Caco-2 (cell line): ENCODE data around the gene NFE2L2. TPM values are rescaled to one million over a fixed set of nuclear protein-coding genes. Genes with fewer than 3 reads are reported as not detected.

Experiments
- BruUV-seq: library from RNA; stranded (reverse); fragments of 400-500 nt; replicated peaks from 2 replicates; lab custom pipeline; 2021; lab: Mats Ljungman, UMichigan
- CTCF ChIA-PET: fragments of 300-600 bp; sonication (Branson Sonifier 250); formaldehyde crosslinking; loops from one replicate; lab custom pipeline; 2022; ENCODE audit warnings: antibody characterized with exemption; lab: Charles Lee
- POLR2A ChIA-PET: fragments of 300-600 bp; sonication (Branson Sonifier 250); formaldehyde crosslinking; loops from one replicate; lab custom pipeline; 2022; ENCODE audit warnings: antibody characterized with exemption; lab: Charles Lee
- DNase-seq, 2 experiments: peaks; one replicate each; pipeline versions ENCODE4 v3.0.0 to v3.0.0-alpha.2; 2020 to 2022
- H3K27me3 ChIP-seq: replicated peaks from 2 replicates; pipeline ENCODE4 v1.6.0; 2011; ENCODE audit warnings: low read length; ENCODE audit not compliant: control insufficient read depth, insufficient read depth
- H3K36me3 ChIP-seq: 2 replicates; pipeline ENCODE4 v1.5.1; 2011; ENCODE audit warnings: low read length; ENCODE audit not compliant: control insufficient read depth, insufficient read depth
- H3K4me1 ChIP-seq: fragments of 250-450 bp; sonication (Bioruptor Pico); 2 replicates; pipeline ENCODE4 v1.5.1; 2020; ENCODE audit warnings: mild to moderate bottlenecking
- H3K4me3 ChIP-seq: 2 replicates; pipeline ENCODE4 v1.5.1; 2011; ENCODE audit warnings: low read depth, mild to moderate bottlenecking, control low read depth, low read length
- H3K9me3 ChIP-seq: fragments of 250-450 bp; sonication (Bioruptor Pico); 2 replicates; pipeline ENCODE4 v1.5.1; 2020; ENCODE audit warnings: mild to moderate bottlenecking, moderate library complexity
- H3K27ac Mint-ChIP-seq: one replicate; pipeline ENCODE4 v1.8.0; 2022; ENCODE audit warnings: mixed read lengths; ENCODE audit not compliant: unreplicated experiment
- H3K27me3 Mint-ChIP-seq: one replicate; pipeline ENCODE4 v1.8.0; 2022; ENCODE audit warnings: mixed read lengths; ENCODE audit not compliant: insufficient read depth, unreplicated experiment
- H3K36me3 Mint-ChIP-seq: one replicate; pipeline ENCODE4 v1.8.0; 2022; ENCODE audit warnings: mild to moderate bottlenecking, mixed read lengths; ENCODE audit not compliant: insufficient read depth, unreplicated experiment
- H3K4me1 Mint-ChIP-seq: one replicate; pipeline ENCODE4 v1.8.0; 2022; ENCODE audit warnings: low read depth, mixed read lengths; ENCODE audit not compliant: unreplicated experiment
- H3K4me3 Mint-ChIP-seq: one replicate; pipeline ENCODE4 v1.8.0; 2022; ENCODE audit warnings: mild to moderate bottlenecking, moderate library complexity, mixed read lengths; ENCODE audit not compliant: unreplicated experiment
- H3K9me3 Mint-ChIP-seq: one replicate; pipeline ENCODE4 v1.8.0; 2022; ENCODE audit warnings: mixed read lengths; ENCODE audit not compliant: unreplicated experiment
- intact Hi-C: fragments of 100-400 bp; cut with micrococcal nuclease; formaldehyde crosslinking; loops from one replicate; pipeline ENCODE4 v1.10.0; 2022; ENCODE audit not compliant: unreplicated experiment
- total RNA-seq: library from RNA; stranded (reverse); gene quantifications from 2 replicates; pipeline ENCODE4 v1.2.3, GENCODE V29; 2022
- TF ChIP-seq, protein P1 (sequence below), 2 experiments: fragments of 200-600 bp in 1 of 2; IDR thresholded peaks; 1 replicate in 1 of 2; 2 replicates in 1 of 2; pipeline versions ENCODE4 v1.5.1 to v1.8.0; 2011 to 2022; ENCODE audit warnings: antibody characterized with exemption in 1 of 2, control low read depth in 1 of 2, inconsistent platforms in 1 of 2, low read depth in 1 of 2, low read length in 1 of 2, mild to moderate bottlenecking in 1 of 2, moderate library complexity in 1 of 2; ENCODE audit not compliant: insufficient read depth in 1 of 2, severe bottlenecking in 1 of 2, unreplicated experiment in 1 of 2

Gene NFE2L2
- total RNA-seq, 1 experiment from 2014 or later, result 75.7 TPM

DNA sequence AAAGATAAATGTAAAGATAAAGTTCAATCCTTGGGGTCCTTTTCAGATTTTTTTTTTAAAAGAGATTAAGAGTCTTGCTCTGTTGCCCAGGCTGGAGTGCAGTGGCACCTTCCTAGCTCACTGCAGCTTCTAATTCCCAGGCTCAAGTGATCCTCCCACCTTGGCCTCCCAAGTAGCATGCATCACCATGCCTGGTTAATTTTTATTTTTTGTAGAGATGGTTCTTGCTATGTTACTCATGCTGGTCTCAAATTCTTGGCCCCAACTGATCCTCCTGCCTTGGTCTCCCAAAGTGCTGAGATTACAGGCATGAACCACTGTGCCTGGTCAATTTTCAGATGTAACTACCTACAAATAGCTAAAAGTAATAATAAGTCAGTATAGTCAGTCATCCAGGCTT lies 21.1 kb downstream of the NFE2L2 start:
- ChIA-PET CTCF (no interaction called here), POLR2A (no interaction called here)
- DNase-seq, result no peak
- Histone ChIP-seq H3K36me3 (no peaks in the 10 kb centered on the region), H3K9me3 (no peaks in the 10 kb centered on the region), H3K27me3 (no peaks in the 10 kb centered on the region), H3K4me1 (peaks cover 39% of the 10 kb centered on the region), H3K4me3 (no peak overlapping the region)
- Mint-ChIP-seq H3K27me3 (no peaks in the 10 kb centered on the region), H3K4me3 (peak overlapping the region; percentile 62), H3K4me1 (peaks cover 36% of the 10 kb centered on the region), H3K9me3 (no peaks in the 10 kb centered on the region), H3K36me3 (peaks cover 58% of the 10 kb centered on the region), H3K27ac (peak overlapping the region; percentile 91)
- intact Hi-C loops, result no loop called here
- no TSS peak for BruUV-seq
- TF ChIP-seq, protein P1, sequence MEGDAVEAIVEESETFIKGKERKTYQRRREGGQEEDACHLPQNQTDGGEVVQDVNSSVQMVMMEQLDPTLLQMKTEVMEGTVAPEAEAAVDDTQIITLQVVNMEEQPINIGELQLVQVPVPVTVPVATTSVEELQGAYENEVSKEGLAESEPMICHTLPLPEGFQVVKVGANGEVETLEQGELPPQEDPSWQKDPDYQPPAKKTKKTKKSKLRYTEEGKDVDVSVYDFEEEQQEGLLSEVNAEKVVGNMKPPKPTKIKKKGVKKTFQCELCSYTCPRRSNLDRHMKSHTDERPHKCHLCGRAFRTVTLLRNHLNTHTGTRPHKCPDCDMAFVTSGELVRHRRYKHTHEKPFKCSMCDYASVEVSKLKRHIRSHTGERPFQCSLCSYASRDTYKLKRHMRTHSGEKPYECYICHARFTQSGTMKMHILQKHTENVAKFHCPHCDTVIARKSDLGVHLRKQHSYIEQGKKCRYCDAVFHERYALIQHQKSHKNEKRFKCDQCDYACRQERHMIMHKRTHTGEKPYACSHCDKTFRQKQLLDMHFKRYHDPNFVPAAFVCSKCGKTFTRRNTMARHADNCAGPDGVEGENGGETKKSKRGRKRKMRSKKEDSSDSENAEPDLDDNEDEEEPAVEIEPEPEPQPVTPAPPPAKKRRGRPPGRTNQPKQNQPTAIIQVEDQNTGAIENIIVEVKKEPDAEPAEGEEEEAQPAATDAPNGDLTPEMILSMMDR (IDR thresholded peaks at IDR 0.05; ENCODE audit: insufficient read depth in 1 of 2, low read depth in 1 of 2, low read length in 1 of 2, severe bottlenecking in 1 of 2, unreplicated experiment in 1 of 2), result no peak

DNA sequence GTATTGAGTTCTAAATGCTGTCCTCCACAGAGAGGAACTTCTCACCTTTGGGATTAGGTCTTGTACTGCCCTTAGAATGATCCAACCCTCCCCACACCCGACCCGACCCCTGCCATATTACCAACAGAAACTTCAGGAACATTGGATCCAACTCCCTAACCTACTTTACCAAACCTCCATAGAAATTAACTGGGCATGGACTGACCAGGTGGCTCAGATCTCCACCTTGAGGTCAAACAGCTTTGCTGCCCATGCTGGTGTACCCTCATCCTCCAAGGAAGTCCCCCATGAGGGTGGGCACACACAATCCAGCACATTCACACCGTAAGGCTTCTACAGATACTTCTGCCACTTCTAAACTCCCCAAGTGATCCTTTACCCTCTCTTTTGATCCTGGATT lies 21.5 kb downstream of the NFE2L2 start:
- CTCF ChIA-PET, result no interaction called here
- Mint-ChIP-seq H3K9me3 (no peaks in the 10 kb centered on the region), H3K27me3 (no peaks in the 10 kb centered on the region), H3K27ac (peak overlapping the region; percentile 91), H3K36me3 (peaks cover 56% of the 10 kb centered on the region), H3K4me3 (peak overlapping the region; percentile 62), H3K4me1 (peaks cover 36% of the 10 kb centered on the region)
- TF ChIP-seq, protein P1 (IDR thresholded peaks at IDR 0.05; ENCODE audit: insufficient read depth in 1 of 2, low read depth in 1 of 2, low read length in 1 of 2, severe bottlenecking in 1 of 2, unreplicated experiment in 1 of 2), result no peak
- Histone ChIP-seq H3K27me3 (no peaks in the 10 kb centered on the region), H3K4me3 (no peak overlapping the region), H3K36me3 (no peaks in the 10 kb centered on the region), H3K9me3 (no peaks in the 10 kb centered on the region), H3K4me1 (peaks cover 43% of the 10 kb centered on the region)
- POLR2A ChIA-PET, result no interaction called here
- BruUV-seq, result no TSS peak
- intact Hi-C loops, result no loop called here
- DNase-seq, result no peak

DNA sequence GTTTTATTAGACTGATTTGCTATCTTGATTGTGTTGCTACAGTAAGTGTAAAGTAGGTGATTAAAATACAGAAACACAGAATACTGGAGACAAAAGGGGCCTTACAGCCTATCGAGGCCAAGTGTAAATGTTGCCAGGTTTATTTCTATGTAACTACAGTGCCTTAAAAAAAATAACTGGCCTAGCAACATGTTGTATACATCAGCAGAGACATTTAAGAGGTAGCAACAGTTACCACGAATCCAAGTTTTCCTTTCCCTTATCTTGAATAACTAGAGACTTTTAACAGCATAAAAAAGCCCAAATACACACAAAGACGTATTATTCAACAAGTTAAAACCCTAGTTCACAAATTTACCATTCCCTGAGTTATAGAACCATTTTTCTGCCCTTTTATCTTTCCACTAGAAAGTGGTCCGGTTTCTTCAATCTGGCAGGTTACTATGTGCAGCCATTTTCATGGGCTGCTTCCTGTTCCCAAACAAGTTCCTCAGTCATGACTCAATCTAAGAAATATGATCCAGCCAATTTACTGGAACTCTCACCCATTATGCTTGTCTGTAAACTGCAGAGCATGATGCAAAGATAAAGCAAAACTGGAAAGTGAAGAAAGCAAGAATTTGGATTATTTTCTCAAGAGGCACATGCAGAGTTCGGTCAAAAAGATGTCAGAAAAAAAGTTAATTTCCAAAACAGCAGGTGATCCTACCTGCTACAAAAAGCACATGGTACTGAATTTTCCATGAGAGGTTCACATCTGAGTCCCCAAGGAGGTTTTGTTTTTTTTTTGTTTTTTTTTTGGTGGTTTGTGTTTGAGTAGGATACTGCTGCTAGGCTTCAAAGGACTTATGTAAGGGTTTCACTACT lies 22.2 kb downstream of the NFE2L2 start:
- peaks cover 49% of the 10 kb centered on the region for H3K36me3 Mint-ChIP-seq

More for the DNA sequence above, 22.2 kb downstream of the NFE2L2 start:
- DNase-seq, result peak in 1 of 2 experiments; percentile 52
- POLR2A ChIA-PET, result no interaction called here
- Mint-ChIP-seq H3K4me3 (peak overlapping the region; percentile 62), H3K27me3 (no peaks in the 10 kb centered on the region), H3K4me1 (peaks cover 36% of the 10 kb centered on the region), H3K9me3 (no peaks in the 10 kb centered on the region), H3K27ac (peak overlapping the region; percentile 91)
- peaks cover 47% of the 10 kb centered on the region for H3K4me1 ChIP-seq
- no peak overlapping the region for H3K4me3 ChIP-seq
- BruUV-seq, result TSS peak; percentile 13
- intact Hi-C loops, result loop anchor here (1.0 kb wide), 1 partner anchor 21 kb away; no protein-coding TSS in a partner anchor
- H3K27me3 ChIP-seq, result no peaks in the 10 kb centered on the region
- TF ChIP-seq, protein P1 (IDR thresholded peaks at IDR 0.05; ENCODE audit: insufficient read depth in 1 of 2, low read depth in 1 of 2, low read length in 1 of 2, severe bottlenecking in 1 of 2, unreplicated experiment in 1 of 2), result no peak
- no peaks in the 10 kb centered on the region for H3K9me3 ChIP-seq
- CTCF ChIA-PET, result no interaction called here
- H3K36me3 ChIP-seq, result no peaks in the 10 kb centered on the region
